ENCODE data around the gene ESRRA.

DNA sequence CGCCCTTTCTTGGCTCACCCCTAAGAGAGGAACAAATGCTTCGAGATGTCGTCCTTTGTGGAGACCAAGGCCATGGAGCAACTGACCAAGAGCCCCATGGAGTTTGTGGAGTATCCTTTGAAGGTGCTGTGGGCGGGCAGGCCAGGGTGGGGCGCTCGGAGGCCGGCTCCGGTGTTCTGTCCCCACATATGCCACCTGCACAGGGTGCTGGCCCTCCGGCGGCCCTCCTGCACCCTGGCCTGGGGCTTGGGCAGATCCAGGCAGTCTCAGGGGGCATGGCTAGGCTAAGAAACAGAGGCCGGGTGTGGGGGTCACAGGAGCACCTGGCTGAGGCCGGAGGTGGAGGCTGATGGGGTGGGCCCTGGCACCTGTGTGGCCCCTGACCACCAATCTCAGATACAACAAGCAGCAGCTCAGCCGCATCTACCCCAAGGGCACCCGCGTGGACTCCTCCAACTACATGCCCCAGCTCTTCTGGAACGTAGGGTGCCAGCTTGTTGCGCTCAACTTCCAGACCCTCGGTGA, 43.7 kb upstream of the ESRRA start:
- TF ChIP-seq CTCF (IDR thresholded peaks at IDR 0.05) (no peak), EP300 (IDR thresholded peaks at IDR 0.05) (no peak)

Data from tibial nerve (tissue), 4 donors.